OCI-LY1 (cell line): Measurements from ENCODE around the gene SLIT3.

Experiments
- CTCF ChIP-seq: fragments of 200-600 bp; sonication (generic), shearing (Covaris generic); IDR thresholded peaks from 2 replicates; pipeline ENCODE4 v1.5.1; 2017; ENCODE audit warnings: mild to moderate bottlenecking, antibody characterized with exemption, low read length, moderate library complexity, mixed read lengths
- EZH2 ChIP-seq: fragments of 200-600 bp; sonication (generic), shearing (Covaris generic); IDR thresholded peaks from 2 replicates; pipeline ENCODE4 v1.8.0; 2017; ENCODE audit warnings: borderline replicate concordance, mixed run types, mild to moderate bottlenecking, antibody characterized with exemption, low read length, moderate library complexity, mixed read lengths

- no peak for TF ChIP-seq CTCF
- no peak for TF ChIP-seq EZH2
Measured at GRCh38 chr5:169303119-169303515, 2.2 kb upstream of the SLIT3 start.
